ACHN (cell line): ENCODE results near the gene P2RY11.

Experiments
- DNase-seq: peaks from one replicate; pipeline ENCODE4 v3.0.0-alpha.2; 2015
- in situ Hi-C: cut with HindIII; loops from 2 replicates; pipeline ENCODE4 v1.10.0; 2017; ENCODE audit warnings: low sequenced_read_pairs, low pct_ligation_motif_present, low pct_unique_long_range_greater_than_20kb

P2RY11 gene

GRCh38 chr19:10158071-10158470 is 46.6 kb downstream of the P2RY11 start:
- no peak for DNase-seq
- in situ Hi-C loops = no loop called here

GRCh38 chr19:10158485-10158884 is 47.0 kb downstream of the P2RY11 start:
- in situ Hi-C loops = no loop called here
- no peak for DNase-seq

GRCh38 chr19:10159610-10160009 is 48.1 kb downstream of the P2RY11 start:
- in situ Hi-C loops = no loop called here
- DNase-seq = no peak

- DNase-seq = no peak
- in situ Hi-C loops = no loop called here
Measured at GRCh38 chr19:10163536-10163935, 52.0 kb downstream of the P2RY11 start.
